ENCODE data around the gene ISL2.

The ISL2 gene

GRCh38 chr15:76386926-76387325 lies 50.4 kb downstream of the ISL2 start:
- H3K4me3 ChIP-seq (ENCODE audit: low read length), result no peak overlapping the region
- TF ChIP-seq ZNF274 (IDR thresholded peaks at IDR 0.05; ENCODE audit: low read depth, low read length), result no peak

DNA sequence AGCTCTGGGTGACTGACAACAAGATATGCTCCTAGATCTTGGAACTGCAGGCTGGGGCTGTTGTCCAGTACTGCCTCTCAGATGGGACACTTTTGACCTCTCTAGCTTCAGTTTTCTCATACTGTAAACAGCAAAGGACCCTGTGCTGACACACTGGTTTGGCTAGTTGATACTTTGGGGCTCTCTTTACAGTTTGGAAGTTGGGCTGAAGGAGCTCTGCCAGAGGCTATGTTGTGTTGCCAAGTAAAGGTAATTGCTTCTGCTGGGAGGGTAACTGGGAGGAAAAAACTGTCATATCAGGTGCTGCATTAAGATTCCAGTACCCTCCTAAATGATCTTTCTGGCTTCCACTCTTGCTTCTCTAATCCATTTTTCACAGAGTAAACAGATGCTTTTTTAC lies 54.0 kb downstream of the ISL2 start:
- H3K4me3 ChIP-seq (ENCODE audit: low read length), result no peak overlapping the region
- TF ChIP-seq ZNF274 (IDR thresholded peaks at IDR 0.05; ENCODE audit: low read depth, low read length), result no peak

- TF ChIP-seq ZNF274 (IDR thresholded peaks at IDR 0.05; ENCODE audit: low read depth, low read length), result no peak
- H3K4me3 ChIP-seq (ENCODE audit: low read length), result no peak overlapping the region
Observed at GRCh38 chr15:76391309-76391708, 54.7 kb downstream of the ISL2 start.

GRCh38 chr15:76391847-76392246 lies 55.3 kb downstream of the ISL2 start:
- H3K4me3 ChIP-seq (ENCODE audit: low read length), result no peak overlapping the region
- TF ChIP-seq ZNF274 (IDR thresholded peaks at IDR 0.05; ENCODE audit: low read depth, low read length), result no peak
